SK-N-MC (cell line): ENCODE data around the gene NSUN7.

Experiments
- EZH2 ChIP-seq: fragments of 200-600 bp; sonication (generic); IDR thresholded peaks from one replicate; pipeline ENCODE4 v1.6.1; 2017; ENCODE audit warnings: antibody characterized with exemption
- POLR2AphosphoS5 ChIP-seq: IDR thresholded peaks from 2 replicates; pipeline ENCODE4 v1.6.1; 2012; ENCODE audit warnings: mild to moderate bottlenecking, low read depth, low read length, borderline replicate concordance

DNA sequence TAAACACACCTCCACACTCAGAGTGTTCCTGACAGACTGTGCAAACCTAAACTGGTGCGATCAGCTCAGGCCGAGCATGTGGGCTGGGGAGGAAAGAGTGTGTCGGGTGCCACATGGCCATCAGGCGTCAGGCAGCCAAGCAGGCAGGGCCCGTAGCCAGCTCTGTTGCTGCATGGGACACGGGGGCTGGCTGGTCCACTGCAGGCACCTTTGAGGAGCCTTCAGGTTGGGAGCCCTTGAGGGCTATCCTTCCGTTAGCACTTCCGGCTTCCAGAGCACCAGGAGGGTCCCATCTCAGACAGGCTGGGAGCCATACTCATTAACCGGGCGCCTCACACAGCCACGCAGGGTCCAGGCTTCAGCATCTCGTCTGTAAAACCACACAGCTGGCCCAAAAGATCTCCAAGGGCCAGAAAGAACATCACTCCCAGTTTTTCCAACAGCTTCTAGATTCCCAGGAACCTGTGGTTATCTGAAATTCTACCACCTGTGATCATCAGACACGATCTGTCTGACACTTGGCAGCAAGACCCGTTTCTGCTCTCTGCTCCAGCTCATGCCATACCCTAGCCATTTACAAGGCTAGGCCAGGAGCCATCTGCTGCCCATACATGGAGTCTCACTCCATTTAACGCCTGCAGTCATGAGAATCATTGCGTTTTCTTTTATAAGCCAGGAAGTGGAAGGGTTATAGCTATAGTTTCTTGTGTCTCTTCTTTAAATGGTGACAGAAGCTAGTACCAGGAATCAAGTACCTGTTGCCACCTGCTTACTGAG is 87.5 kb downstream of the NSUN7 start:
- TF ChIP-seq EZH2 (no peak), POLR2AphosphoS5 (no peak)
